ENCODE results near the gene GPR17.

DNA sequence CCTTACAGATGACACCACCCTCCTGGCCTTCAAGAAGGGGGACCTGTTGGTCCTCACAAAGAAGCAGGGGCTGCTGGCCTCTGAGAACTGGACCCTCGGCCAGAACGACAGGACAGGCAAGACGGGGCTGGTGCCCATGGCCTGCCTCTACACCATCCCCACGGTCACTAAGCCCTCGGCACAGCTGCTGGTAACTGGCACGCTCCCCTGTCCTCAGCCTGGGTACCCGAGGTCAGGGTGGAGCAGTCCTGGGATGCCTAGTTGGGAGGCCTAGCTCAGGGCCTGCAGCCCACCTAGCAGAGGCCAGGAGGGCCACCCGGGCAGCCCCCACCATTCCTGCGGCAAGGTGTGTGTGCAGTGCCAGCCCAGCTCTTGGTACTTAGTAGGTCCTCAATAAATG lies 16.3 kb upstream of the GPR17 start:
- TF ChIP-seq POLR2A (IDR thresholded peaks at IDR 0.05), result no peak
- no peak for TF ChIP-seq CTCF (IDR thresholded peaks at IDR 0.05)

All from adrenal gland (tissue), 5 donors.